GM18502 (cell line): ENCODE data around the gene ZIC3.

Source experiments
- ATAC-seq: cut with Tn5 transposase; IDR thresholded peaks from one replicate; pipeline ENCODE4 v1.9.1; 2021; ENCODE audit warnings: mild to moderate bottlenecking; ENCODE audit not compliant: unreplicated experiment, poor library complexity

The ZIC3 gene

GRCh38 chrX:137573324-137574101 lies 7.6 kb downstream of the ZIC3 start:
- ATAC-seq = no peak

- no peak for ATAC-seq
Measured at GRCh38 chrX:137574102-137574783, 8.3 kb downstream of the ZIC3 start.

GRCh38 chrX:137574784-137575293 lies 8.9 kb downstream of the ZIC3 start:
- ATAC-seq = no peak

- ATAC-seq = no peak
Measured at GRCh38 chrX:137575596-137576255, 9.8 kb downstream of the ZIC3 start.

GRCh38 chrX:137587151-137587550 lies 21.2 kb downstream of the ZIC3 start:
- ATAC-seq = no peak

- ATAC-seq = no peak
Measured at GRCh38 chrX:137600769-137601168, 34.8 kb downstream of the ZIC3 start.
